B cell (primary cell): Measurements from ENCODE around the gene GLRA3. TPM values are rescaled to one million over a fixed set of nuclear protein-coding genes. Genes with fewer than 3 reads are reported as not detected.

Experiments used
- ATAC-seq: fragments of 200-7000 bp; cut with Tn5 transposase; one replicate; pipeline ENCODE4 v1.10.0; 2021; ENCODE audit warnings: low read depth, mild to moderate bottlenecking, moderate number of reproducible peaks, moderate library complexity
- CTCF ChIA-PET: fragments of 350-600 bp; sonication (Branson Sonifier 250); formaldehyde crosslinking; loops from one replicate; lab custom pipeline; 2021; ENCODE audit warnings: antibody characterized with exemption, inconsistent platforms; lab: Charles Lee
- POLR2A ChIA-PET: fragments of 350-600 bp; sonication (Branson Sonifier 250); formaldehyde crosslinking; loops from one replicate; lab custom pipeline; 2021; ENCODE audit warnings: antibody characterized with exemption; lab: Charles Lee
- DNase-seq: peaks from one replicate; pipeline ENCODE4 v3.0.0; 2013
- H2AFZ ChIP-seq: 2 replicates; pipeline ENCODE4 v1.6.1; 2012; ENCODE audit warnings: mild to moderate bottlenecking, low read depth, low read length; ENCODE audit not compliant: insufficient read depth, poor library complexity, severe bottlenecking
- H3K27ac ChIP-seq, 2 donors: 1 replicate in 1 of 2; 2 replicates in 1 of 2; pipeline ENCODE4 v1.5.1; 2012 to 2013; ENCODE audit warnings: low read length in 2 of 2, mild to moderate bottlenecking in 2 of 2, moderate library complexity in 1 of 2
- H3K27me3 ChIP-seq, 4 experiments: fragments of 200-600 bp in 1 of 4; sonication (generic) in 1 of 4; replicated peaks in 1 of 4; 1 replicate in 2 of 4; 2 replicates in 2 of 4; pipeline versions ENCODE4 v1.6.1 to v1.7.0; 2013 to 2016; ENCODE audit warnings: low read length in 3 of 4, mild to moderate bottlenecking in 2 of 4, mixed read lengths in 1 of 4, moderate library complexity in 1 of 4; ENCODE audit not compliant: insufficient read depth in 4 of 4, control insufficient read depth in 3 of 4; ENCODE audit errors: control extremely low read depth in 1 of 4
- H3K36me3 ChIP-seq, 2 experiments: replicated peaks in 1 of 2; 1 replicate in 1 of 2; 2 replicates in 1 of 2; pipeline versions ENCODE4 v1.6.1 to v1.7.1; 2013; ENCODE audit warnings: low read length in 1 of 2; ENCODE audit not compliant: insufficient read depth in 2 of 2, control insufficient read depth in 1 of 2; ENCODE audit errors: control extremely low read depth in 1 of 2, extremely low read depth in 1 of 2
- H3K4me1 ChIP-seq, 2 donors: fragments of 200-600 bp in 1 of 2; sonication (generic) in 1 of 2; 1 replicate in 1 of 2; 2 replicates in 1 of 2; pipeline versions ENCODE4 v1.5.1 to v1.6.1; 2013 to 2017; ENCODE audit warnings: low read length in 2 of 2; ENCODE audit not compliant: control insufficient read depth in 2 of 2, insufficient read depth in 2 of 2
- H3K4me2 ChIP-seq: replicated peaks from 2 replicates; pipeline ENCODE3; 2012; ENCODE audit warnings: mild to moderate bottlenecking, low read depth, low read length; ENCODE audit not compliant: poor library complexity, severe bottlenecking
- H3K4me3 ChIP-seq, 5 experiments: fragments of 200-600 bp in 1 of 5; sonication (generic) in 1 of 5; 1 replicate in 3 of 5; 2 replicates in 2 of 5; pipeline versions ENCODE4 v1.5.1 to v1.7.0; 2011 to 2016; ENCODE audit warnings: low read length in 4 of 5, mild to moderate bottlenecking in 4 of 5, low read depth in 2 of 5, control low read depth in 1 of 5, moderate library complexity in 1 of 5; ENCODE audit not compliant: insufficient read depth in 1 of 5; ENCODE audit errors: control extremely low read depth in 1 of 5, extremely low read depth in 1 of 5
- H3K79me2 ChIP-seq: fragments of 200-600 bp; sonication (generic); one replicate; pipeline ENCODE4 v1.6.0; 2016; ENCODE audit warnings: low read length; ENCODE audit not compliant: control insufficient read depth, insufficient read depth
- H3K9ac ChIP-seq: fragments of 200-600 bp; sonication (generic); 2 replicates; pipeline ENCODE4 v1.6.1; 2017; ENCODE audit warnings: mild to moderate bottlenecking, low read length, moderate library complexity
- H3K9me3 ChIP-seq, 3 donors: one replicate each; pipeline versions ENCODE4 v1.6.1 to v1.7.1; 2013; ENCODE audit warnings: low read length in 2 of 3; ENCODE audit not compliant: control insufficient read depth in 2 of 3, insufficient read depth in 1 of 3; ENCODE audit errors: control extremely low read depth in 1 of 3
- H4K20me1 ChIP-seq: 2 replicates; pipeline ENCODE4 v1.6.0; 2012; ENCODE audit warnings: mild to moderate bottlenecking, low read length; ENCODE audit not compliant: insufficient read depth, control insufficient read depth, poor library complexity, severe bottlenecking
- H3K27ac Mint-ChIP-seq: one replicate; pipeline ENCODE4 v1.8.0; 2021; ENCODE audit warnings: mixed read lengths
- H3K27me3 Mint-ChIP-seq: one replicate; pipeline ENCODE4 v1.8.0; 2021; ENCODE audit warnings: mixed read lengths
- H3K4me1 Mint-ChIP-seq: one replicate; pipeline ENCODE4 v1.8.0; 2021; ENCODE audit warnings: mixed read lengths
- H3K4me3 Mint-ChIP-seq: one replicate; pipeline ENCODE4 v1.8.0; 2021; ENCODE audit warnings: mixed read lengths
- H3K9me3 Mint-ChIP-seq: one replicate; pipeline ENCODE4 v1.8.0; 2022; ENCODE audit warnings: mixed read lengths; ENCODE audit not compliant: insufficient read depth
- CTCF ChIP-seq: fragments of 200-600 bp; IDR thresholded peaks from one replicate; pipeline ENCODE4 v1.8.0; 2022; ENCODE audit warnings: antibody characterized with exemption, mild to moderate bottlenecking
- EZH2 ChIP-seq: IDR thresholded peaks from 2 replicates; pipeline ENCODE4 v1.6.1; 2012; ENCODE audit warnings: borderline replicate concordance, low read depth, mild to moderate bottlenecking, moderate library complexity, low read length; ENCODE audit not compliant: insufficient read depth, poor library complexity, severe bottlenecking
- WGBS: methylation state at CpG from one replicate; pipeline ENCODE4 v1.1.5; 2013; ENCODE audit warnings: missing lambda C conversion rate; ENCODE audit not compliant: insufficient coverage; 5-methylcytosine and 5-hydroxymethylcytosine counted together
- intact Hi-C: fragments of 100-400 bp; cut with micrococcal nuclease; formaldehyde crosslinking; loops from one replicate; pipeline ENCODE4 v1.10.0; 2022
- polyA plus RNA-seq: library from polyadenylated mRNA; depleted of rRNA; stranded (reverse); fragments of >200 nt; gene quantifications from 2 replicates; pipeline ENCODE4 v1.2.3, GENCODE V29; 2012
- total RNA-seq, 2 donors: library from RNA; stranded (reverse); fragments of 120-200 nt in 1 of 2; gene quantifications; 1 replicate in 1 of 2; 2 replicates in 1 of 2; pipeline versions ENCODE4 v1.2.3 to v1.2.4, GENCODE V29; 2013 to 2022

The GLRA3 gene
- total and polyA plus RNA-seq, 2 donors (not counting 1 experiment from before 2014, with no cell fraction given) = 0.12 to 0.30 TPM

DNA sequence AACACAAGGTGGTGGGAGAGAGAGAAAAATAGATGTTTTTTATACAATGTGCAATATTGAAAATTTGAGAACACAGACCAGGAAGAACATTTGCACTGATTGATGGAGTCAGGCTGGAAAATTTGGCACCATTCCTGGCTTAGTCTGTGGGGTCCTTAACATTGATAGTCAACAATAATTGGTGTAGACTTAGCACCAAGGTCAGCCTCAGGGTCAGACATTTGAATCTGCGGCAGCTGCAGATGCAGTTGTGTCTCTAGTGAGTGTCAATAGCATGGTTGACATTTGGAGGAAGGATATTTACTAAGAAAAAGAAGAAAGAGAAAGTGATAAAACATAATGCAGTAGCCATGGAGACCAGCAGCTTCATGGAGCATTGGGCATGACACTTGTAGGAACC is 31.5 kb upstream of the GLRA3 start:
- H3K27me3 Mint-ChIP-seq = no peaks in the 10 kb centered on the region
- Histone ChIP-seq H3K4me2 (no peak overlapping the region), H3K9ac (no peak overlapping the region), H3K79me2 (no peaks in the 10 kb centered on the region), H4K20me1 (no peaks in the 10 kb centered on the region), H3K4me1 (peaks cover 3 to 9% of the 10 kb centered on the region in 2 donors), H2AFZ (no peak overlapping the region), H3K4me3 (no peak overlapping the region), H3K27ac (no peak overlapping the region), H3K36me3 (no peaks in the 10 kb centered on the region), H3K9me3 (no peaks in the 10 kb centered on the region), H3K27me3 (no peaks in the 10 kb centered on the region)
- POLR2A ChIA-PET = no interaction called here
- no peak overlapping the region for H3K27ac Mint-ChIP-seq
- no peak overlapping the region for H3K4me3 Mint-ChIP-seq
- ATAC-seq (no peak), DNase-seq (no peak)
- CTCF ChIA-PET = no interaction called here
- TF ChIP-seq CTCF (no peak), EZH2 (no peak)
- no peaks in the 10 kb centered on the region for H3K9me3 Mint-ChIP-seq
- 100% methylated on average over 1 of the region's 1 CpG for WGBS
- intact Hi-C loops = no loop called here
- peaks cover 13% of the 10 kb centered on the region for H3K4me1 Mint-ChIP-seq

DNA sequence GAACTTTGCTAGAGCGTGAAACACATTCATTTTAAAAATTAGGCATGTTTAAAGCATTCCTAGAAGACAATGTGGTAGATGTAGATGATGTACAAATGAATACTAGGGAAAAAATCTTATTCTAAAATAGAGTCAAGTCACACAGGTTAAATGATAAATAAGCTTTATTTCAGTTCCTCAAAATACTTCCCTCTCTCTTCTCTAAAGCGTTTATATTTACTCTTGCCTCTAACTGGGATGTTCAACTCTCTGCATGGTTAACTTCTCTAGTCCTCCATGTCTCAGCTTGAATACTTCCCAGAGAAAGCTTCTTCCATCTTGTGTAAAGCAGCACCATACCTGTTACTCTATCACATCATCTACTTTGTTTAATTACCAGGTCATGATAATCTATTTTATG is 30.9 kb upstream of the GLRA3 start:
- no peak for TF ChIP-seq EZH2
- TF ChIP-seq CTCF = no peak
- no peak overlapping the region for H3K27ac ChIP-seq
- ATAC-seq = peak; percentile 24
- DNase-seq = peak; percentile 3
- no peak overlapping the region for H3K4me3 Mint-ChIP-seq
- intact Hi-C loops = no loop called here
- H4K20me1 ChIP-seq = no peaks in the 10 kb centered on the region
- H3K27me3 ChIP-seq = no peaks in the 10 kb centered on the region
- peaks cover 13% of the 10 kb centered on the region for H3K4me1 Mint-ChIP-seq
- peak overlapping the region; percentile 32 for H3K27ac Mint-ChIP-seq
- peak overlapping the region; percentile 4 for H3K4me2 ChIP-seq
- no peaks in the 10 kb centered on the region for H3K36me3 ChIP-seq
- POLR2A ChIA-PET = no interaction called here
- no CpG with 5 or more reads among the region's 2 CpGs for WGBS
- peaks cover 3 to 9% of the 10 kb centered on the region in 2 donors for H3K4me1 ChIP-seq
- H3K9ac ChIP-seq = no peak overlapping the region
- H3K9me3 Mint-ChIP-seq = no peaks in the 10 kb centered on the region
- no peak overlapping the region for H2AFZ ChIP-seq
- H3K79me2 ChIP-seq = no peaks in the 10 kb centered on the region
- CTCF ChIA-PET = no interaction called here
- H3K27me3 Mint-ChIP-seq = no peaks in the 10 kb centered on the region
- no peak overlapping the region for H3K4me3 ChIP-seq
- H3K9me3 ChIP-seq = no peaks in the 10 kb centered on the region
